GM19351 (cell line): Measurements from ENCODE around the gene TVP23A.
A peak's percentile ranks its signal among the peaks of the same experiment; 100 is the strongest.
"Not testable (repeated sequence)": the region's sequence is repeated elsewhere in the genome, so short reads cannot be mapped to it uniquely, and the experiment has no call there.

ENCODE experiments used
- ATAC-seq: cut with Tn5 transposase; IDR thresholded peaks from one replicate; pipeline ENCODE4 v1.9.1; 2021; ENCODE audit warnings: mild to moderate bottlenecking, moderate library complexity; ENCODE audit not compliant: unreplicated experiment

TVP23A gene

DNA sequence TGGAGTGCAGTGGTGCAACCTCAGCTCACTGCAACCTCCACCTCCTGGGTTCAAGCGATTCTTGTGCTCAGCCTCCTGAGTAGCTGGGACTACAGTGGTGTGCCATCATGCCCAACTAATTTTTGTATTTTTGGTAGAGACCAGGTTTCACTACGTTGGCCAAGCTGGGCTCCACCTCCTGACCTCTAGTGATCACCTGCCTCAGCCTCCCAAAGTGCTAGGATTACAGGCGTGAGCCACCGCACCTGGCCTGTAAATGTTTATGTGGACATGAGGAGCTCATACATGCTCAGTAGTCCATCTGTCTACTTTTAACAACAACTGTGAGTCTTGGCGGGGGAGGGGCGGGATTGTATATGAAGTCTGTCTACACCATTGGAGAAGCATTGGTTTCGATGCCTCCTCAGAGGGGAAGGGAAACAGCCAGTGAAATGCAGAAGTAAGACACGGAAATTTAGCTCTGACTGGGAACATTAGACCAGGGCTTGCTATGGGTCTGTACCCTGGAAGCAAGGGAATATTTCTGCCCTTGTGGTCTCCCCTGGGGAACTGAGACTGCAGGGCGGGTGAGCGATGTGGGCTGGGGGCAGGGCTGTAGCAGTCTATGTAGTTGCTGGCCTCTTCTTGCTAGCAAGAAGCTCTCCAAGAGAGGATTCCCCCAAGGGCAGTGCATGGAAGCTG, 65.6 kb downstream of the TVP23A start:
- peak; percentile 77 for ATAC-seq

GRCh38 chr16:10751291-10751697, 67.3 kb downstream of the TVP23A start:
- no peak for ATAC-seq

DNA sequence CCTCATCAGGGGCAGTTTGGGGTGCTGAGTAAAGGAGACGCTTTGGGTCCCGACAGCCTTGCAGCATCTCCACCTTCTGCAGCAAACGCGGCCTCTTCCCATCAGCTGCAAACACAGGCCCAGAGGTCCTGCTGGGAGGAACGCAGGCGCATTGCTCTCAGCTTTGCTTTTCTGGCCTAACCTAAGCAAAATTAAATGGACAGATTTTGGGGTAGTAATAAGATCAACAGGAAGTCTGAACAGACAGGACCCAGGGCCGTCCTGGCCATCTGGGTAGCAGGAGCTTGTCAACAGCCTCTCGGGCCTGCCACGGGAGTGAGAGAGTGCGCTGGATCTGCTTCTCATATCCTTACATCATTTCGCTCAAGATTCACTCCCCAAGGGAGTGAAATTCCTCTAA, 67.8 kb downstream of the TVP23A start:
- no peak for ATAC-seq

DNA sequence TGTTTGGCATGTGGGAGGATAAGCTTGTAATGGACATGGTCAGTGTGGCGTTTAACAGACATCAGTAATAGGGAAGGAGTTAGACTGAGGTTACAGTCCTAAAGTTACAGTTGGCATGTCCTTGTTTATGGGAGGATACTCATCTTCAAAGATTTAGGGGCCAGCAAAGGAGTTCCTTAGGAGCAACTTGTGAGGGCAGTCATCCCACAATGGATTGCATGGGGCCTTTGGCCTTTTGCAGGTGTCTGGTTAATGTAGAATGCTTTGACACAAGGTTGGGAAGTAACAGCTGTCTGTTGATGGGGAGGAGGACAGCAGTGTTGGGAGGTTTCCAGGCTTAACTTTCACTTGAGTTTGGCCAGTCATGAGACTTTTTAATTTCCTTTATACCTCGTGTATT, 72.8 kb downstream of the TVP23A start:
- ATAC-seq, result no peak

DNA sequence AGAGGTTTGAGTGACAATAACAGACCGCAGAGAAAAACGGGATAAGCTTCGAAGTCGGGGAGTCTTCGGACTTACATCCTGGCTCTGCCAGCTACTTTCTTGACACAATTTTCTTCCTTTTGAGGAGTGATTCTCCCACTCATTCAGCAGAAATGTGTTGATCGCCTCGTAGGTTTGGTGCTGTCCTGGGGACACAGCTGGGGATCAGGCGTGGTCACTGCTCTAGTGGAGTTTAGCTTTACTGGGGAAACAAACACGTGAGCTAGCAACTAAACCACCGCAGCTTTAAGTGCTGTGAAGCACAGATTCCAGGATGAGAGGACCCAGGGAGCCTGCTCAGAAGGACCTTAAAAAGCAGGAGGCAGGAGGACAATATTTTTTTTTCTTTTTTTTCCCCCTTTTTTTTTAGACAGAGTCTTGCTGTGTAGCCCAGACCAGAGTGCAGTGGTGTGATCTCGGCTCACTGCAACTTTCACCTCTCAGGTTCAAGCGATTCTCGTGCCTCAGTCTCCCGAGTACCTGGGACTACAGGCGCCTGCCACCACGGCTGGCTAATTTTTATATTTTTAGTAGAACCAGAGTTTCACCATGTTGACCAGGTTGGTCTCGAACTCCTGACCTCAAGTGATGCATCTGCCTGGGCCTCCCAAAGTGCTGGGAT, 74.1 kb downstream of the TVP23A start:
- no peak for ATAC-seq

- peak; percentile 83 for ATAC-seq
Observed at GRCh38 chr16:10743610-10744369, 74.8 kb downstream of the TVP23A start, which contains the start of gene NUBP1. Gene NUBP1 (plus strand): TSS chr16:10743842. CDS start chr16:10743864, 22 bp downstream.

DNA sequence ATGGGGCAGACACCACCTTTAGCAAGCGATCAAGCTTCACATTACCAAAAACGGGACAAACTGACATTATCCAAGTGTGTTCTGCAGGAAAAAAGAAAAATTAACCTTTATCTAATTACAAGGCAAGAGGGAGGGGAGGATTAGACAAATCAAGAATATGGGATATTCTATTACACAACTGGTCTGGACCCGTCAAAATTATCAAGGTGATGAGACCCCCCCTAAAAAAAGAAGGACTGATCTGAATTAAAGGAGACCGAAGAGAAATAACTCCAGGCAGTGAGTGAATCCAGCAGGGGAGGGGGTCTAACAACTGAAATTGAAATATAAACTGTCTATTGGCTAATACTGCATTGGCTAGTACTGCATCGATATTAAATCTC, 75.4 kb downstream of the TVP23A start:
- ATAC-seq, result no peak

- no peak for ATAC-seq
Observed at GRCh38 chr16:10741844-10742243, 76.8 kb downstream of the TVP23A start.

DNA sequence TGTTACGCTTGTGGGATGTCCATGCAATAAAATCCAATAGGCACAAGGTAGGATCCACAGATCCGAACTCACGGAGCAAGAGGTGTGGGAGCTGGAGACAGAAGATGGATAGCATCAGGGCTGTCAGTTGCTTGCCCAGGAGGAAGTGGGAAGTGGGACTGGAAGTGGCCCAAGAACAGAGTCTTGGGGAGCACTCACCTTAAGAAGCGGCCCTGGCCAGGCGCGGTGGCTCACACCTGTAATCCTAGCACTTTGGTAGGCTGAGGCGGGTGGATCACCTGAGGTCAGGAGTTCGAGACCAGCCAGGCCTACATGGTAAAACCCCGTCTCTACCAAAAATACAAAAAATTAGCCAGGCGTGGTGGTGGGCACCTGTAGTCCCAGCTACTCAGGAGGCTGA, 77.3 kb downstream of the TVP23A start:
- not testable (repeated sequence) for ATAC-seq

- ATAC-seq, result no peak
Observed at GRCh38 chr16:10740845-10741208, 77.8 kb downstream of the TVP23A start.

- no peak for ATAC-seq
Observed at GRCh38 chr16:10740000-10740844, 78.4 kb downstream of the TVP23A start.

GRCh38 chr16:10738231-10739077, 80.1 kb downstream of the TVP23A start:
- ATAC-seq, result peak; percentile 76

DNA sequence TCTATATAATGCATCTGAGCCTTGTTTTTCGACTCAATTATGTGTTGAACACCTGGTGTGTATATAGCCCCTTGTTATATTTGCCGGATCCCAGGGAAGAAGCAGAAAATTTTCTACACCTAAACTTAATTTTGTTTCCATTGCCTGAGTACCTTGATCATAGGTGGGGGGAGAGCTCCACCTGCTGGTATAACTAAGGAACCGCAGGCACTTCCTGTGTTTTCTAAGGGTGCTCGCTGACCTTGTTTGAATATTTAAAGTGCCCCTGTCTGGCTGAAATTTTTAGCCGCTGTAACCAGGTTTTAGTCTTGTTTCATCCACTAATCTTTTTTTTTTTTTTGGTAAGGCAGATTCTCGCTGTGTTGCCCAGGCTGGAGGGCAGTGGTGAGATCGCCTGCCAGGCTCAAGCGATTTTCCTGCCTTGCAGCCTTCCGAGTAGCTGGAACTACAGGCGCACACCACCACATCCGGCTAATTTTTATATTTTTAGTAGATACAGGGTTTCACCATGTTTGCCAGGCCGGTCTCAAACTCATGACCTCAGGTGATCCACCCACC, 81.4 kb downstream of the TVP23A start:
- ATAC-seq, result peak; percentile 27

GRCh38 chr16:10731790-10732189, 86.8 kb downstream of the TVP23A start:
- ATAC-seq, result no peak

- no peak for ATAC-seq
Observed at GRCh38 chr16:10729104-10730048, 89.2 kb downstream of the TVP23A start.

DNA sequence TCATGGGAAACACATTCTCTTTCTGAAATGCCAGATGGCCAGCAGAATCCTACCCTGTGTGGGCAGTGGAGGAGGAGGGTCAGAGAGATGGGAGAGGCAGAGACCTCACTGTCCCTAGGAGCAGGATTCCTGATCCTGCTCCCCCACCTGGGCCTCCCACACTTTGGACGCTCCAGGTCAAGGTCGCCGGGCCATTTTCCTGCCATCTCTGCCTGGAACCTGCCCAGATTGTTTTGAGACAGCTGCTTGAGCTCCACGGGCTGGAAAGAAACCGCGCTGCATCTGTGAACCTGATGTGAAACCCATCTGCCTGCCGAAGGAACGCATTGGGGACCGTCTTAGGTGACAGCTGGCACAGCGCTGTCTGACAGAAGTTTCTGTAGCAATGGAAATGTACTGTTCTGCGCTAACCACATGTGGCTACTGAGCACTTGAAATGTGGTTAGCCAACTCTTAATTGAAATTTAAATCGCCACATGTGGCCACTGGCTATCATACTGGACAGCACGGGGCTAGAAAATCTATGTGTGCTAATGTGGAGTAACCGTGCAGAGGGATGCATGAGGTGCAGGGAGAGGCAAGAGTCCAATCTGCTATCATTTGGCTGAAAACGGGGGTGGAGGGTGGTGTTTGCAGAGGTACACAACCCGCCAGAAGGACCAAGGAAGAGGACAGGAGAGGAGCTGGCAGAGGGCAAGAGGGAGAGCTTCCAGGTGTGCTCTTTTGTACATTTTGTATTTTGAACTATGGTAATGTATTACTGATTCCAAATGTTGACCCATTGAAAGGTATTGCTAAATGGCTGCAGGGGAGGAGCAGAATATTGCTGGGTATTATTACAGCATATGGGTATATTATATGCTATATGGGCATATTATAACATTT, 90.3 kb downstream of the TVP23A start:
- ATAC-seq, result no peak
